NCI-H2171 treated with DMSO at 0.1 percent for 48 hours (cell line): ENCODE results near the gene MRPS21.
A peak's percentile ranks its signal among the peaks of the same experiment; 100 is the strongest.

Experiments used
- DNase-seq: peaks from one replicate; lab custom pipeline; 2025; lab: John Stamatoyannopoulos, UW

MRPS21 gene

GRCh38 chr1:150293433-150294253 lies at the start of gene MRPS21:
Gene MRPS21, plus strand, starts transcription at chr1:150293861. Its CDS starts 506 bp downstream, at chr1:150294367.
- peak; percentile 94 for DNase-seq

GRCh38 chr1:150249936-150250335 lies 43.7 kb upstream of the MRPS21 start:
- DNase-seq, result no peak

- DNase-seq, result no peak
These were observed 37.5 kb upstream of the MRPS21 start for GRCh38 chr1:150256198-150256553.

- DNase-seq, result no peak
These were observed 36.9 kb upstream of the MRPS21 start for GRCh38 chr1:150256554-150257341.

GRCh38 chr1:150257624-150258585 lies 35.8 kb upstream of the MRPS21 start, which contains the start of gene CA14:
Gene CA14, plus strand, starts transcription at chr1:150257774. Its CDS starts 355 bp downstream, at chr1:150258129.
- DNase-seq, result no peak

- DNase-seq, result no peak
These were observed 34.4 kb upstream of the MRPS21 start for GRCh38 chr1:150259217-150259616.

- DNase-seq, result peak; percentile 87
These were observed 33.6 kb upstream of the MRPS21 start for GRCh38 chr1:150259758-150260669.

GRCh38 chr1:150261367-150261766 lies 32.3 kb upstream of the MRPS21 start:
- no peak for DNase-seq

- peak; percentile 18 for DNase-seq
These were observed 31.0 kb upstream of the MRPS21 start for GRCh38 chr1:150262388-150263320.

GRCh38 chr1:150263549-150263948 lies 30.1 kb upstream of the MRPS21 start:
- DNase-seq, result no peak

- DNase-seq, result no peak
These were observed 25.8 kb upstream of the MRPS21 start for GRCh38 chr1:150267896-150268295.

GRCh38 chr1:150268340-150268704 lies 25.3 kb upstream of the MRPS21 start:
- no peak for DNase-seq

- DNase-seq, result peak; percentile 95
These were observed 24.8 kb upstream of the MRPS21 start, which contains the start of gene APH1A for GRCh38 chr1:150268705-150269403. Gene APH1A, minus strand, starts transcription at chr1:150269016. Its CDS starts 206 bp downstream, at chr1:150268810.

- DNase-seq, result no peak
These were observed 24.2 kb upstream of the MRPS21 start for GRCh38 chr1:150269451-150269850.

- DNase-seq, result no peak
These were observed 22.2 kb upstream of the MRPS21 start for GRCh38 chr1:150271291-150271959.

- no peak for DNase-seq
These were observed 20.4 kb upstream of the MRPS21 start for GRCh38 chr1:150273311-150273710.

- DNase-seq, result no peak
These were observed 13.4 kb upstream of the MRPS21 start for GRCh38 chr1:150280138-150280707.

- DNase-seq, result peak; percentile 64
These were observed 12.4 kb upstream of the MRPS21 start for GRCh38 chr1:150281221-150281757.
